ENCODE data around the gene ADAT3. TPM values are rescaled to one million over a fixed set of nuclear protein-coding genes. Genes with fewer than 3 reads are reported as not detected.

The ADAT3 gene
- total RNA-seq, 1 donor from 2014 or later = 10.9 TPM

DNA sequence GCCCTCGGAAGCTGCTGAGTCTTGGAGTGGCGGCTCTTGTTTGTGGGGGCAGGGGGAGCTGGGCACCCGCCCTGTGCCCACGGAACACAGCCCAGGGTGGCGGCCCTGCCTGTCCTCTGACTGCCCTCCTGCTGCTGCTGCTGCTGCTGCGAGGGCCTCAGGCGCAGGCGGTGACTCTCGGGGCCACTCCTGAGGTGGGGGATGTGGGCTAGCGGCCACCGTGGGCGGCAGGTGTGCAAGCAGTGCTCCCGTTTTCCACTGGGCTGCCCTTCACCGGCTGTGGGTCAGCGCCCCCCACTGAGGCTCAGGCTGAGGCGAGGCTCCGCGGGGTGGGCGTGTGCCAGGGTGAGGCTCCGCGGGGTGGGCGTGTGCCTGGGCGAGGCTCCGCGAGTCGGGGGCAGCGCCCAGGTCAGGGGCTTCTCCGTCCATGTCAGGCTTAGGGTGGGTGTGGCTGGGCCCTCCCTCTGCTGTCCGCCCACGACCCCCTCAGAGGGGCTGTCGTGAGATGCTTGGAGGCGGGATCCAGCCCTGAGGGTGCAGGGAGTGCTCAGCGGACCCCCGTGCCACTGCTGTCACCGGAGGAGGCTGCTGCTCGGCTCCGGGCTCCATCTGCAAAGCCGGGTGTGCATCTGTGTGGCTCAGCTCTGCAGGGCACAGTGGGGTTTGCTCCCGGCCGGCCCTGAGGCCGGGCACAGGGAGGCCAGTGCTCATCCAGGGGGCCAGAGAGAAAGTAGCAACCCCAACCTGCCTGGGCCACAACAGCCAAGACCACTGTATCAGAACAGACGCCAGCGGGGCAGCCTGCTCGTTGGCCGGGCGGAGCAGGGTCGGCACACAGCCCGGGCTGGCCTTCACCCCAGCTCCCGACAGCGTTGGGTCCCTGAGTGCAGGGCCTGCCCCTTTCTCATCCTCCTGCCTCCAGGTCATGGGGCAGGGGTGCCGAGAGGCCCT is 50.2 kb downstream of the ADAT3 start:
- Mint-ChIP-seq H3K9me3 (ENCODE audit: unreplicated experiment) (peaks cover 6% of the 10 kb centered on the region), H3K4me3 (ENCODE audit: unreplicated experiment) (no peak overlapping the region), H3K27me3 (ENCODE audit: unreplicated experiment) (peaks cover 11% of the 10 kb centered on the region), H3K4me1 (ENCODE audit: low read depth, unreplicated experiment) (peaks cover 4% of the 10 kb centered on the region), H3K36me3 (ENCODE audit: unreplicated experiment) (no peaks in the 10 kb centered on the region), H3K27ac (ENCODE audit: unreplicated experiment) (no peak overlapping the region)
- TF ChIP-seq, protein P1, sequence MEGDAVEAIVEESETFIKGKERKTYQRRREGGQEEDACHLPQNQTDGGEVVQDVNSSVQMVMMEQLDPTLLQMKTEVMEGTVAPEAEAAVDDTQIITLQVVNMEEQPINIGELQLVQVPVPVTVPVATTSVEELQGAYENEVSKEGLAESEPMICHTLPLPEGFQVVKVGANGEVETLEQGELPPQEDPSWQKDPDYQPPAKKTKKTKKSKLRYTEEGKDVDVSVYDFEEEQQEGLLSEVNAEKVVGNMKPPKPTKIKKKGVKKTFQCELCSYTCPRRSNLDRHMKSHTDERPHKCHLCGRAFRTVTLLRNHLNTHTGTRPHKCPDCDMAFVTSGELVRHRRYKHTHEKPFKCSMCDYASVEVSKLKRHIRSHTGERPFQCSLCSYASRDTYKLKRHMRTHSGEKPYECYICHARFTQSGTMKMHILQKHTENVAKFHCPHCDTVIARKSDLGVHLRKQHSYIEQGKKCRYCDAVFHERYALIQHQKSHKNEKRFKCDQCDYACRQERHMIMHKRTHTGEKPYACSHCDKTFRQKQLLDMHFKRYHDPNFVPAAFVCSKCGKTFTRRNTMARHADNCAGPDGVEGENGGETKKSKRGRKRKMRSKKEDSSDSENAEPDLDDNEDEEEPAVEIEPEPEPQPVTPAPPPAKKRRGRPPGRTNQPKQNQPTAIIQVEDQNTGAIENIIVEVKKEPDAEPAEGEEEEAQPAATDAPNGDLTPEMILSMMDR (IDR thresholded peaks at IDR 0.05; ENCODE audit: partially characterized antibody, unreplicated experiment) = no peak
- no peak for DNase-seq

- Mint-ChIP-seq H3K4me3 (ENCODE audit: unreplicated experiment) (no peak overlapping the region), H3K4me1 (ENCODE audit: low read depth, unreplicated experiment) (peaks cover 4% of the 10 kb centered on the region), H3K9me3 (ENCODE audit: unreplicated experiment) (peaks cover 6% of the 10 kb centered on the region), H3K36me3 (ENCODE audit: unreplicated experiment) (no peaks in the 10 kb centered on the region), H3K27me3 (ENCODE audit: unreplicated experiment) (peaks cover 13% of the 10 kb centered on the region), H3K27ac (ENCODE audit: unreplicated experiment) (no peak overlapping the region)
- TF ChIP-seq, protein P1 (IDR thresholded peaks at IDR 0.05; ENCODE audit: partially characterized antibody, unreplicated experiment) = no peak
- no peak for DNase-seq
Observed at GRCh38 chr19:1956122-1956494, 50.9 kb downstream of the ADAT3 start.

DNA sequence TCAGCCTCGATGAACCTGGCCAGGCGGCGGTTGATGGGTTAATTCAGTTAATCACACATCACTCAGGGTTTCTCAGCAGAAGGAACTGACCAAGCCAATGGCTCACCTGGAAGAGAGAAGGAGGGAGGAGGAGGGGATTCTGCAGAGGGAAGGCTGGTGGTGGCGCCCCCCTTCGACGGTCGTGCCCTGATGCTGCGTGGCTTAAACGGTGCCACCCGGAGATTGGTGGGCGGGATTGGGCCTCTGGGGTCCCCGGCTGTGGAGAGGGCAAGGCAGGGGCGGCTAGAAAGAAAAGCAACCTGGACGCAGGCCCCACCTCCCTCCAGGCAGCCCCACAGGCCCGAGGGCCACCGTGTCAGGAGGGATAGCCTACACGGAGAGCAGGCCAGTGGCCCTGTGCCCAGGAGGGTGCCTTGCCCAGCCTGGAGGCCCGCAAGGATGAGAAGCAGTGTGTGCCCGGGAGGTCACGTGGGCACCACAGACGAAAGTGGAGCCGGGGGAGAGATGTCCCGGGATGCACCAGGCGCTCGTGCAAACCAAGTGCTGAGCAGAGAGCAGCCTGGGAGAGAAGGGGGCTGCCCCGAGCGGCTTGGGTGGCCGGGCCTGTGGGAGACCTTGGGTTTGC is 51.8 kb downstream of the ADAT3 start:
- H3K27ac Mint-ChIP-seq (ENCODE audit: unreplicated experiment) = no peak overlapping the region
- TF ChIP-seq, protein P1 (IDR thresholded peaks at IDR 0.05; ENCODE audit: partially characterized antibody, unreplicated experiment) = no peak

DNA sequence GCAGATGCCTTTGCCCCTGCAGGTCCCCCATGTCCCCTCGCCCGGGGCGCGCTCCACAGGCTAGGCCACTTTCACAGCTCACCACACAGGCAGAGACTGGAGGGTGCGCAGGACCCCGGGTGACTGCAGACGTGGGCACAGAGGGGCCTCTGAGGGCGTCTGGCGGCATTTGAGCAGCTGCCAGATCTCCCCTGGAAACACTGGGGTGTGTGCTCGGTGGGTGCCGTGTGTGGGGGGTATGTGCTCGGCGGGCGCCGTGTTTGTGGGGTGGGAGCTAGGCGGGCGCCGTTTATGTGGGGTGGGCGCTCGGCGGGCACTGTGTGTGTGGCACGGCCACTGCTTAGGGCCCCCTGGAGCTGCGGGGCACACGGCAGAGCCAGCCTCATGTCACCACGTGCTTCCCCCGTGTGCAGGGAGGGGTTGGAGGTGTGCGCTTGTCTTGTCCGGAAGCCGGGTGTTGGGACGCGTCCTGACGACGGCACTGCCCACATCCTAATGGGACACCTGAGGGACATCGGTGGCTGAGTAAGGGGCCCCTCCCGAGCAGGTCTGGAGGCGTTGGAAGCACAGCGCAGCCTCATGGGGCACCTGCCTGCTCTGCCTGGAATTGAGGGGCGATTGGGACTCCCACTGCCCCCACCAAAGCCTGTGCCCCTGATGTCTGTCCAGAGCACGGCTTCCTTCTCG is 52.5 kb downstream of the ADAT3 start:
- no peak for DNase-seq
- H3K27ac Mint-ChIP-seq (ENCODE audit: unreplicated experiment) = no peak overlapping the region
- H3K27me3 Mint-ChIP-seq (ENCODE audit: unreplicated experiment) = peaks cover 9% of the 10 kb centered on the region
- peaks cover 4% of the 10 kb centered on the region for H3K9me3 Mint-ChIP-seq (ENCODE audit: unreplicated experiment)
- TF ChIP-seq, protein P1 (IDR thresholded peaks at IDR 0.05; ENCODE audit: partially characterized antibody, unreplicated experiment) = no peak
- peaks cover 4% of the 10 kb centered on the region for H3K4me1 Mint-ChIP-seq (ENCODE audit: low read depth, unreplicated experiment)
- no peaks in the 10 kb centered on the region for H3K36me3 Mint-ChIP-seq (ENCODE audit: unreplicated experiment)
- H3K4me3 Mint-ChIP-seq (ENCODE audit: unreplicated experiment) = no peak overlapping the region

More for the DNA sequence above, 51.8 kb downstream of the ADAT3 start:
- Mint-ChIP-seq H3K36me3 (ENCODE audit: unreplicated experiment) (no peaks in the 10 kb centered on the region), H3K9me3 (ENCODE audit: unreplicated experiment) (peaks cover 5% of the 10 kb centered on the region), H3K27me3 (ENCODE audit: unreplicated experiment) (peaks cover 13% of the 10 kb centered on the region), H3K4me3 (ENCODE audit: unreplicated experiment) (no peak overlapping the region), H3K4me1 (ENCODE audit: low read depth, unreplicated experiment) (peaks cover 4% of the 10 kb centered on the region)
- DNase-seq = no peak

All from glutamatergic neuron (in vitro differentiated cells).